Measurements from ENCODE around the gene CCR5. TPM values are rescaled to one million over a fixed set of nuclear protein-coding genes. Genes with fewer than 3 reads are reported as not detected.
A peak's percentile ranks its signal among the peaks of the same experiment; 100 is the strongest.

Gene CCR5
- polyA plus RNA-seq, 3 donors: 1.2 to 3.6 (median 3.1) TPM

DNA sequence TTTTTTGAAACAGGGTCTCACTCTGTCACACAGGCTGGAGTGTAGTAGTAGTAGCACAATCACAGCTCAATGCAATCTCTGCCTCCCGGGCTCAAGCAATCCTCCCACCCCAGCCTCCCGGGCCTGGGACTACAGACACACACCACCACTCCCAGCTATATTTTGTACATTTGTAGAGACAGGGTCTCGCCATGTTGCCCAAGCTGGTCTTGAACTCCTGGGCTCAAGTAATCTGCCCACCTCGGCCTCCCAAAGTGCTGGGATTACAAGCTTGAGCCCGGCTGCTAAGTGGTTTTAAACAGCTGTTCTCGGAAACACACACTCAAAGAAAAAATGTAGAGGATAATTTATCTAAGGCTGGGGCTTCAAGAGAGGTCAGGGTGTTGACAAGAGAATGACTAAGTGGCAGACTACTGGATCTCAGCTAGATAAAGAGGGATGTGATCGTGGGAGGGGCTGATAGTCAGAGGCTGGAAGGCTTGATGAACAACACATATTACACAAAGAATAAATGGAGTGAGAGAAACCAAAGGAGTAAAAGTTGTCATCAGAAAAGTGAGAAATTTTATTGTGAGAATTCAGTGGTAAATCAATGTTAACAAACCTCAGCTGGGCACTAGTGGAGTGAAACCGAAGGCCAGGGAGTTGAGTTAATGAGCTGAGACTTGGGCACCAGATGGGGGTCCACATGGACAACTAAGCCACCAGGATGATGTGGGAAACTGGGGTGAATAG is 29.4 kb downstream of the CCR5 start:
- Mint-ChIP-seq H3K27ac (no peak overlapping the region), H3K36me3 (peaks cover 5% of the 10 kb centered on the region in 2 donors), H3K4me1 (peaks cover 35% of the 10 kb centered on the region), H3K9me3 (peaks cover 0 to 2% (median 0%) of the 10 kb centered on the region in 7 donors), H3K27me3 (ENCODE audit: low read depth in 3 of 3) (no peaks in the 10 kb centered on the region), H3K4me3 (no peak overlapping the region)
- TF ChIP-seq, protein P1, sequence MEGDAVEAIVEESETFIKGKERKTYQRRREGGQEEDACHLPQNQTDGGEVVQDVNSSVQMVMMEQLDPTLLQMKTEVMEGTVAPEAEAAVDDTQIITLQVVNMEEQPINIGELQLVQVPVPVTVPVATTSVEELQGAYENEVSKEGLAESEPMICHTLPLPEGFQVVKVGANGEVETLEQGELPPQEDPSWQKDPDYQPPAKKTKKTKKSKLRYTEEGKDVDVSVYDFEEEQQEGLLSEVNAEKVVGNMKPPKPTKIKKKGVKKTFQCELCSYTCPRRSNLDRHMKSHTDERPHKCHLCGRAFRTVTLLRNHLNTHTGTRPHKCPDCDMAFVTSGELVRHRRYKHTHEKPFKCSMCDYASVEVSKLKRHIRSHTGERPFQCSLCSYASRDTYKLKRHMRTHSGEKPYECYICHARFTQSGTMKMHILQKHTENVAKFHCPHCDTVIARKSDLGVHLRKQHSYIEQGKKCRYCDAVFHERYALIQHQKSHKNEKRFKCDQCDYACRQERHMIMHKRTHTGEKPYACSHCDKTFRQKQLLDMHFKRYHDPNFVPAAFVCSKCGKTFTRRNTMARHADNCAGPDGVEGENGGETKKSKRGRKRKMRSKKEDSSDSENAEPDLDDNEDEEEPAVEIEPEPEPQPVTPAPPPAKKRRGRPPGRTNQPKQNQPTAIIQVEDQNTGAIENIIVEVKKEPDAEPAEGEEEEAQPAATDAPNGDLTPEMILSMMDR (IDR thresholded peaks at IDR 0.05): no peak
- DNase-seq: peak in 1 of 3 donors; percentile 50
- no peaks in the 10 kb centered on the region for H3K9me3 ChIP-seq (replicated peaks in 1 of 2; ENCODE audit: control insufficient read depth in 1 of 2, insufficient read depth in 1 of 2, low read length in 2 of 2)
- intact Hi-C loops (cut with micrococcal nuclease): loop anchor here in 1 of 2 donors (10.0 kb wide), 1 partner anchor 555 kb away; no protein-coding TSS in a partner anchor
- WGBS (ENCODE audit: insufficient coverage): 92% methylated on average over 5 of the region's 8 CpGs
- H3K27me3 ChIP-seq (ENCODE audit: control insufficient read depth in 2 of 2, insufficient read depth in 2 of 2, low read length in 2 of 2): no peaks in the 10 kb centered on the region
- H2AFZ ChIP-seq (ENCODE audit: insufficient read depth, low read depth, low read length, poor library complexity, severe bottlenecking): no peak overlapping the region
- no peaks in the 10 kb centered on the region for H3K79me2 ChIP-seq (ENCODE audit: insufficient read depth, low read length)
- no peak overlapping the region for H3K4me2 ChIP-seq (replicated peaks; ENCODE audit: extremely low read depth, low read length, poor library complexity, severe bottlenecking)
- no peak overlapping the region for H3K9ac ChIP-seq (ENCODE audit: insufficient read depth, low read length, poor library complexity, severe bottlenecking)
- H3K27ac ChIP-seq (ENCODE audit: low read depth in 1 of 2, low read length in 2 of 2): peak overlapping the region in 1 of 2 donors; percentile 38
- H3K4me1 ChIP-seq (ENCODE audit: control insufficient read depth in 1 of 2, insufficient read depth in 2 of 2, low read length in 2 of 2): peaks cover 41 to 44% of the 10 kb centered on the region in 2 donors
- H4K20me1 ChIP-seq (ENCODE audit: insufficient read depth, low read length): no peaks in the 10 kb centered on the region
- no peaks in the 10 kb centered on the region for H3K36me3 ChIP-seq (replicated peaks in 1 of 2; ENCODE audit: control insufficient read depth in 1 of 2, insufficient read depth in 2 of 2, low read length in 2 of 2)
- no peak overlapping the region for H3K4me3 ChIP-seq (replicated peaks in 1 of 3; ENCODE audit: low read depth in 2 of 3, low read length in 3 of 3)

DNA sequence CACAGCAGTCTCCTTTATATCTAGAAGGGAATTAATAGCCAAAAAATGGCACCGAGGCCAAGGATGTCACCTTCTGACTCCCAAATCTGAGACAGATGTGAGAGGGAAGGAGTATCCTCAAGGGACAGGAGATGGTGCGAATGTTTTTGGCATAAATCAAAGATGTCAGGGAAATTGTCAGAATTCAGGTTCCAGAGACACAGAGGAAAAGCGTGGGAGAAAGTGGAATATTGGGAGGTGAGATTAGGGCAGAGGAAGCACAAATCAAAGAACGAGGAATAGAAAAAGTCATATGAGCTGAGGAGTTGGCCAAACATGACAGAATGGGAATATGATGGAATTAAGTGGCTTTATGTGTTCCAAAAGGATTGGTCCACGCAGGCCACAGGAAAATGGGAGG is 30.1 kb downstream of the CCR5 start:
- Histone ChIP-seq H3K9ac (ENCODE audit: insufficient read depth, low read length, poor library complexity, severe bottlenecking) (no peak overlapping the region), H3K27ac (ENCODE audit: low read depth in 1 of 2, low read length in 2 of 2) (no peak overlapping the region), H2AFZ (ENCODE audit: insufficient read depth, low read depth, low read length, poor library complexity, severe bottlenecking) (no peak overlapping the region), H3K4me3 (replicated peaks in 1 of 3; ENCODE audit: low read depth in 2 of 3, low read length in 3 of 3) (no peak overlapping the region), H3K27me3 (ENCODE audit: control insufficient read depth in 2 of 2, insufficient read depth in 2 of 2, low read length in 2 of 2) (no peaks in the 10 kb centered on the region), H4K20me1 (ENCODE audit: insufficient read depth, low read length) (no peaks in the 10 kb centered on the region), H3K4me1 (ENCODE audit: control insufficient read depth in 1 of 2, insufficient read depth in 2 of 2, low read length in 2 of 2) (peaks cover 41 to 44% of the 10 kb centered on the region in 2 donors), H3K36me3 (replicated peaks in 1 of 2; ENCODE audit: control insufficient read depth in 1 of 2, insufficient read depth in 2 of 2, low read length in 2 of 2) (no peaks in the 10 kb centered on the region), H3K9me3 (replicated peaks in 1 of 2; ENCODE audit: control insufficient read depth in 1 of 2, insufficient read depth in 1 of 2, low read length in 2 of 2) (no peaks in the 10 kb centered on the region), H3K79me2 (ENCODE audit: insufficient read depth, low read length) (no peaks in the 10 kb centered on the region), H3K4me2 (replicated peaks; ENCODE audit: extremely low read depth, low read length, poor library complexity, severe bottlenecking) (no peak overlapping the region)
- intact Hi-C loops (cut with micrococcal nuclease): loop anchor here in 1 of 2 donors (10.0 kb wide), 1 partner anchor 554 kb away; no protein-coding TSS in a partner anchor
- Mint-ChIP-seq H3K27me3 (ENCODE audit: low read depth in 3 of 3) (no peaks in the 10 kb centered on the region), H3K36me3 (peaks cover 5% of the 10 kb centered on the region in 2 donors), H3K4me3 (no peak overlapping the region), H3K27ac (no peak overlapping the region), H3K4me1 (peaks cover 35% of the 10 kb centered on the region), H3K9me3 (peaks cover 0 to under 1% (median 0%) of the 10 kb centered on the region in 7 donors)
- TF ChIP-seq, protein P1 (IDR thresholded peaks at IDR 0.05): no peak
- 96% methylated on average over 5 of the region's 5 CpGs for WGBS (ENCODE audit: insufficient coverage)
- DNase-seq: no peak

All from CD14-positive monocyte (primary cell).